Mesendoderm (in vitro differentiated cells): Measurements from ENCODE around the gene PHC1.
"Not testable (repeated sequence)": the region's sequence is repeated elsewhere in the genome, so short reads cannot be mapped to it uniquely, and the experiment has no call there.

Experiments
- DNase-seq: peaks from one replicate; pipeline ENCODE4 v3.0.0; 2013
- H2AK5ac ChIP-seq: 2 replicates; pipeline ENCODE4 v1.6.1; 2013; ENCODE audit warnings: low read length, inconsistent platforms
- H2BK120ac ChIP-seq: 2 replicates; pipeline ENCODE4 v1.6.1; 2013; ENCODE audit warnings: low read depth, mild to moderate bottlenecking, low read length, moderate library complexity, mixed read lengths
- H2BK15ac ChIP-seq: replicated peaks from 2 replicates; pipeline ENCODE4 v1.6.1; 2013; ENCODE audit warnings: low read depth, mild to moderate bottlenecking, moderate library complexity
- H2BK5ac ChIP-seq: 2 replicates; pipeline ENCODE4 v1.6.1; 2013; ENCODE audit warnings: low read length, inconsistent platforms
- H3K18ac ChIP-seq: 2 replicates; pipeline ENCODE4 v1.6.1; 2013; ENCODE audit warnings: mild to moderate bottlenecking, low read length, mixed read lengths
- H3K23ac ChIP-seq: one replicate; pipeline ENCODE4 v1.6.1; 2013; ENCODE audit warnings: low read length
- H3K27ac ChIP-seq: 2 replicates; pipeline ENCODE4 v1.5.1; 2013; ENCODE audit warnings: low read depth, mild to moderate bottlenecking, inconsistent platforms, low read length, moderate library complexity
- H3K27me3 ChIP-seq: 2 replicates; pipeline ENCODE4 v1.6.1; 2013; ENCODE audit warnings: low read length, control low read depth, mild to moderate bottlenecking, inconsistent platforms; ENCODE audit not compliant: insufficient read depth, poor library complexity
- H3K36me3 ChIP-seq: 2 replicates; pipeline ENCODE4 v1.6.1; 2013; ENCODE audit warnings: low read length, inconsistent platforms; ENCODE audit not compliant: control insufficient read depth, insufficient read depth
- H3K4ac ChIP-seq: one replicate; pipeline ENCODE4 v1.6.1; 2013; ENCODE audit warnings: low read depth, mild to moderate bottlenecking, low read length, moderate library complexity
- H3K4me1 ChIP-seq: 2 replicates; pipeline ENCODE4 v1.6.1; 2013; ENCODE audit warnings: low read depth, low read length, inconsistent platforms; ENCODE audit not compliant: control insufficient read depth
- H3K4me2 ChIP-seq: 2 replicates; pipeline ENCODE4 v1.6.1; 2013; ENCODE audit warnings: low read length
- H3K4me3 ChIP-seq: 2 replicates; pipeline ENCODE4 v1.5.1; 2013; ENCODE audit warnings: mild to moderate bottlenecking, low read length
- H3K56ac ChIP-seq: one replicate; pipeline ENCODE4 v1.6.1; 2013; ENCODE audit warnings: low read length
- H3K79me1 ChIP-seq: 2 replicates; pipeline ENCODE4 v1.6.1; 2013; ENCODE audit warnings: low read length, inconsistent platforms
- H3K79me2 ChIP-seq: 2 replicates; pipeline ENCODE4 v1.6.1; 2013; ENCODE audit warnings: mild to moderate bottlenecking, low read length; ENCODE audit not compliant: control insufficient read depth, insufficient read depth
- H3K9ac ChIP-seq: 2 replicates; pipeline ENCODE4 v1.6.1; 2013; ENCODE audit warnings: low read length, inconsistent platforms
- H4K5ac ChIP-seq: one replicate; pipeline ENCODE4 v1.6.1; 2013; ENCODE audit warnings: low read length
- H4K8ac ChIP-seq: one replicate; pipeline ENCODE4 v1.6.1; 2013; ENCODE audit warnings: low read depth, mild to moderate bottlenecking, control low read depth, low read length, moderate library complexity
- WGBS: extraction: QIAGEN DNeasy Blood & Tissue Kit; methylation state at CpG from one replicate; pipeline ENCODE4 v1.1.7; 2013; ENCODE audit warnings: low lambda C conversion rate, missing lambda C conversion rate; ENCODE audit not compliant: insufficient coverage; ENCODE audit errors: extremely low coverage; 5-methylcytosine and 5-hydroxymethylcytosine counted together

Gene PHC1

DNA sequence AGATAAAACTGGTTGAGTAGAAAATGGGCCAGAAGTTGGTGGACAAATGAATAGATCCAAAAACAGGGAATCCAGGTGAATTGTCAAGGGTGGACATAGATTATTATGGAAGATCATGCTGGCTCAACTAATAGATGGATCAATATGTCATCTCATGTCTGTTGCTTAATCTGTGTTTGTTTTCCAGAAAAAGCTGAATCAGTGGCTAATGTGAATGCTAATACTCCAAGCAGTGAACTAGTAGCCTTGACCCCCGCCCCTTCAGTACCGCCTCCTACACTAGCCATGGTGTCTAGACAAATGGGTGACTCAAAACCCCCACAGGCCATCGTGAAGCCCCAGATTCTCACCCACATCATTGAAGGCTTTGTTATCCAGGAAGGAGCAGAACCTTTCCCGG lies 19.8 kb downstream of the PHC1 start:
- H3K23ac ChIP-seq, H4K8ac ChIP-seq, H3K79me2 ChIP-seq, H3K9ac ChIP-seq, H2AK5ac ChIP-seq, H3K4ac ChIP-seq, H3K36me3 ChIP-seq, H3K27ac ChIP-seq, H2BK15ac ChIP-seq, H3K56ac ChIP-seq, H3K27me3 ChIP-seq, H2BK5ac ChIP-seq, H3K4me2 ChIP-seq, H3K79me1 ChIP-seq, DNase-seq, H3K18ac ChIP-seq, H2BK120ac ChIP-seq, H3K4me3 ChIP-seq, H4K5ac ChIP-seq, H3K4me1 ChIP-seq: not testable (repeated sequence)
- WGBS = no CpG with 5 or more reads among the region's 4 CpGs

DNA sequence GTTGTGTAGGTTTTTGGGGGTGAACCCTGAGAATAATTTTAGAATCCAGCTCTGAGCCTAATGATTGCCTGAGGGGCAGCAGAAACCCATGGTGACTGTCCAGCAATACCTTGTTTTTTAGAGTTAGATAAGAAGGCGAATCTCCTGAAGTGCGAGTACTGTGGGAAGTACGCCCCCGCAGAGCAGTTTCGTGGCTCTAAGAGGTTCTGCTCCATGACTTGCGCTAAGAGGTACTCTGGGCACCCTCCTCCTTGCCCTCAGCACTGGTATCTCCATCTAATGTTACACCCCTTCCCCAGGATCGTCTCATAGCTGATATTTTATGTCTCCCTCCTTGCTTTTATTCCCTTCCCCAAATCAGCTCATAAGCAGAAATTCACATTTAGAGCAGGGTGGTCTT lies 22.4 kb downstream of the PHC1 start:
- Histone ChIP-seq H3K18ac (no peak overlapping the region), H2BK5ac (no peak overlapping the region), H3K27ac (no peak overlapping the region), H3K4me2 (no peak overlapping the region), H3K36me3 (peaks cover 5% of the 10 kb centered on the region), H2AK5ac (no peak overlapping the region), H3K4me1 (no peaks in the 10 kb centered on the region), H2BK120ac (no peak overlapping the region), H3K27me3 (no peaks in the 10 kb centered on the region), H3K56ac (no peak overlapping the region), H3K79me2 (no peaks in the 10 kb centered on the region), H3K4ac (no peak overlapping the region), H3K4me3 (no peak overlapping the region), H2BK15ac (no peak overlapping the region), H4K8ac (no peak overlapping the region), H3K79me1 (peaks cover 2% of the 10 kb centered on the region), H3K9ac (no peak overlapping the region), H3K23ac (no peak overlapping the region), H4K5ac (no peak overlapping the region)
- no CpG with 5 or more reads among the region's 7 CpGs for WGBS
- DNase-seq = no peak

DNA sequence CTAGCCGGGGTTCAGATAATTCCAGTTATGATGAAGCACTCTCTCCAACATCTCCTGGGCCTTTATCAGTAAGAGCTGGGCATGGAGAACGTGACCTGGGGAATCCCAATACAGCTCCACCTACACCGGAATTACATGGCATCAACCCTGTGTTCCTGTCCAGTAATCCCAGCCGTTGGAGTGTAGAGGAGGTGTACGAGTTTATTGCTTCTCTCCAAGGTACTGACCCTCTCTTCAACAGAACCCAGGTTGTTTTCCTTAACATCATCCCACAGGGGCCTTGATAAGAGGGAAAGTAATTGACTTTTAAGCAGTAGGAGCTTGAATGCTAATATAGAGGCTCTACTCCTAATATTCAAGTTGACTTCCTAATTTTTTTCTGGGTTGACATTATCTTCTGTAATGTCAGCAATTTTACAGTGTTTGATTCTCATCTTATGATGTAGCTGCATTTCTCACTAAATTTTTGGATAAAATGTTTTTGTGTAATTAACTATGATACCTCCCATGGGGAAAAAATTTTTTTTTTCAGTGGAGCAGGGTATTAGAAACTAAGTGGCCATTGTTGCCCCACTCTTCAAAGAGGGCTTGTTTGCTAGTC lies 23.6 kb downstream of the PHC1 start:
- not testable (repeated sequence) for H2AK5ac ChIP-seq, H4K5ac ChIP-seq, H3K18ac ChIP-seq, H3K9ac ChIP-seq, DNase-seq, H2BK5ac ChIP-seq, H4K8ac ChIP-seq, H3K23ac ChIP-seq, H2BK15ac ChIP-seq, H3K4ac ChIP-seq, H3K4me2 ChIP-seq, H3K79me1 ChIP-seq, H3K4me1 ChIP-seq, H3K79me2 ChIP-seq, H3K56ac ChIP-seq, H3K4me3 ChIP-seq, H3K36me3 ChIP-seq, H3K27ac ChIP-seq, H3K27me3 ChIP-seq, H2BK120ac ChIP-seq
- no CpG with 5 or more reads among the region's 5 CpGs for WGBS

DNA sequence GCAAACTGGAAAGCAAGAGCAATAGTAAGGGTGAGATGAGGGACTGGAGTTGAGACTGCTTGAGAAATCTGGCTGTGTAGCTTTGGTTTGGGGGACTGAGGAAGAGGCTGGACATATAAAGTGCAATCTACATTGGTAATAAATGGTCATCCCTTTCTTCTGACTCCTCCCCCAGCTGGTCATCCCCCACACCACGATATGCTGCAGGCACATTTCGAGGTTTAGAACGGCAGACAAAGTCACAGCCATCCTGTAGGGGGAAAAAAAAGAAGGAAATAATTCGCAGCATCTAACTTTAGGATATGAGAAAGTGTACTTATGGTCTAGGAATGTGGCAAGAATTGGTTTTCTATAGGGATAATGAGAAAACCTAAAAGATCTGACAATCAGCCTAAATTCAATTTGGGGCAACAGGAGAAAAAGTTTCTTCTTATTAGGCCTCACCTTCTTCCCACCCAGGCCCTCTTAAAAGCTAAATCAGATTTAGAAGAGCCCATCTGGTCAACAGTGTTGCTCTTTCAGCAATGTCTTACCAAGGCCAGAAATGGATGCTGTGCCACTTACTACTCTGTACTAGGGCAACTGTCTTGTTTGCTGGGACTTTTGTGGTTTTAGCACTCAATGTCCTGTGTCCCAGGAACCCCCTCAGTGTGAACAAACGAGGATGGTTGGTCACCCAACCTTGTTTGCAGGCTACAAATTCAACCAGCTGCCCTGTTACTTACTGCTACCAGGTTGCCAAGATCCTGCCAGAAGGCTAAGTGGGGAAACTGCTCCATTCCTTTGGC lies 27.6 kb downstream of the PHC1 start:
- no peak overlapping the region for H4K5ac ChIP-seq
- no peak overlapping the region for H2BK15ac ChIP-seq
- H3K23ac ChIP-seq = no peak overlapping the region
- no CpG with 5 or more reads among the region's 5 CpGs for WGBS
- no peak overlapping the region for H2BK120ac ChIP-seq
- no peak overlapping the region for H3K4ac ChIP-seq
- no peak overlapping the region for H3K27ac ChIP-seq
- H2BK5ac ChIP-seq = no peak overlapping the region
- no peak overlapping the region for H3K18ac ChIP-seq
- no peak overlapping the region for H3K56ac ChIP-seq
- no peak overlapping the region for H2AK5ac ChIP-seq
- no peaks in the 10 kb centered on the region for H3K27me3 ChIP-seq
- peaks cover 10% of the 10 kb centered on the region for H3K36me3 ChIP-seq
- H3K4me2 ChIP-seq = no peak overlapping the region
- H3K9ac ChIP-seq = no peak overlapping the region
- peaks cover 4% of the 10 kb centered on the region for H3K79me1 ChIP-seq
- no peaks in the 10 kb centered on the region for H3K4me1 ChIP-seq
- H4K8ac ChIP-seq = no peak overlapping the region
- no peak for DNase-seq
- H3K79me2 ChIP-seq = peaks cover 6% of the 10 kb centered on the region
- H3K4me3 ChIP-seq = no peak overlapping the region

DNA sequence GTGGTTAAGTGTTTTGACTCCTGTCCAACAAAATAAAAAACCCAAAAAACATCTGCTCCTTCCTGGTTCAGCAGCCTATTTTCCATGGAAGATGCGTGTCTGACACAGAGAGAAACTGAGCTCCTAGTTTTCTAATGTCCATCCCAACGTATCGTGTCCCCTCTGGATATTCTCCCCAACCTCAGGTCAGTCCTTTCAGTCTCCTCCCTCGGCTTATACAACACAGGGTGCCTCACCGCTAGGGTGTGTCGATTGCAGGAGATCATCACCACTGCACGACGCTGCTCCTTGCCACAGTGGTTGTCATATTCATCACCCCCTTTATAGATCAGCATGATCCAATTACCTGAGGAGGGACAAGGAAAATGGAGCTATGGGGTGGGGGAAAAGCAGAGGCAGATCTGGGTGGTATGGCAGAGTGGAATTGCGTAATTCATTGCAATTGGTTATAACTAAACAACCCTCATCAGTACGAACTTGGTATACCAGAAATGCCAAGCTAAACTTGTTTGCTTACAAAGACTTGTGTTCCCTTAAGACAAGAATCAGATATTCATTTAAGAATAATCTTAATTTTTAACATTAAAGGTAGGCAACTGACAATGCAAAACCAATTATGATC lies 29.4 kb downstream of the PHC1 start:
- no peaks in the 10 kb centered on the region for H3K27me3 ChIP-seq
- H3K4me1 ChIP-seq = no peaks in the 10 kb centered on the region
- peaks cover 6% of the 10 kb centered on the region for H3K79me1 ChIP-seq
- H3K18ac ChIP-seq = no peak overlapping the region
- H3K23ac ChIP-seq = no peak overlapping the region
- H3K56ac ChIP-seq = no peak overlapping the region
- no peak overlapping the region for H4K5ac ChIP-seq
- peaks cover 10% of the 10 kb centered on the region for H3K36me3 ChIP-seq
- no peak overlapping the region for H2BK15ac ChIP-seq
- H3K9ac ChIP-seq = no peak overlapping the region
- WGBS = no CpG with 5 or more reads among the region's 10 CpGs
- H4K8ac ChIP-seq = no peak overlapping the region
- no peak overlapping the region for H3K4me2 ChIP-seq
- DNase-seq = no peak
- no peak overlapping the region for H2BK5ac ChIP-seq
- no peak overlapping the region for H3K4me3 ChIP-seq
- H3K79me2 ChIP-seq = peaks cover 21% of the 10 kb centered on the region
- no peak overlapping the region for H2AK5ac ChIP-seq
- H3K27ac ChIP-seq = no peak overlapping the region
- no peak overlapping the region for H3K4ac ChIP-seq
- no peak overlapping the region for H2BK120ac ChIP-seq
